H1 (cell line): ENCODE measurements around the gene PDE4B. TPM values are rescaled to one million over a fixed set of nuclear protein-coding genes. Genes with fewer than 3 reads are reported as not detected.

Source experiments
- CTCF ChIA-PET: fragments of 300-600 bp; sonication (Branson Sonifier 250); formaldehyde crosslinking; loops from one replicate; lab custom pipeline; 2021; ENCODE audit not compliant: partially characterized antibody; lab: Charles Lee
- POLR2A ChIA-PET: fragments of 300-600 bp; sonication (Branson Sonifier 250); formaldehyde crosslinking; loops from one replicate; lab custom pipeline; 2021; ENCODE audit warnings: inconsistent platforms; ENCODE audit not compliant: partially characterized antibody; lab: Charles Lee
- DNase-seq, 2 experiments: peaks; one replicate each; pipeline versions ENCODE4 v3.0.0 to v3.0.0-alpha.2; 2010 to 2022; ENCODE audit warnings: low spot score in 2 of 2, low read depth in 1 of 2, mixed read lengths in 1 of 2
- FAIRE-seq: peaks from 2 replicates; lab custom pipeline; 2011; peaks lifted over from hg19 to GRCh38; lab: Jason Lieb, UNC
- H2AFZ ChIP-seq: 2 replicates; pipeline ENCODE4 v1.8.1; 2012; ENCODE audit warnings: low read length, inconsistent platforms
- H2AK5ac ChIP-seq: 2 replicates; pipeline ENCODE4 v1.6.1; 2013; ENCODE audit warnings: low read depth, low read length
- H2BK120ac ChIP-seq: replicated peaks from 2 replicates; pipeline ENCODE3; 2013; ENCODE audit warnings: low read depth, low read length, inconsistent platforms
- H2BK12ac ChIP-seq: 2 replicates; pipeline ENCODE4 v1.6.1; 2013; ENCODE audit warnings: low read depth, low read length
- H2BK15ac ChIP-seq: 2 replicates; pipeline ENCODE4 v1.6.1; 2013; ENCODE audit warnings: low read length
- H2BK20ac ChIP-seq: 2 replicates; pipeline ENCODE4 v1.6.1; 2013; ENCODE audit warnings: low read length
- H2BK5ac ChIP-seq: 2 replicates; pipeline ENCODE4 v1.6.1; 2013; ENCODE audit warnings: low read depth, low read length
- H3K14ac ChIP-seq: 2 replicates; pipeline ENCODE4 v1.6.1; 2013; ENCODE audit warnings: inconsistent platforms; ENCODE audit not compliant: insufficient read length
- H3K18ac ChIP-seq: 2 replicates; pipeline ENCODE4 v1.6.1; 2013; ENCODE audit warnings: low read length; ENCODE audit errors: extremely low read depth
- H3K23ac ChIP-seq: 2 replicates; pipeline ENCODE4 v1.6.1; 2013; ENCODE audit warnings: inconsistent platforms; ENCODE audit not compliant: insufficient read length
- H3K23me2 ChIP-seq: 2 replicates; pipeline ENCODE4 v1.6.1; 2013; ENCODE audit warnings: low read depth, low read length
- H3K27ac ChIP-seq: 2 replicates; pipeline ENCODE4 v1.6.1; 2011; ENCODE audit warnings: low read depth, low read length, inconsistent platforms
- H3K27me3 ChIP-seq, 4 experiments: replicated peaks in 1 of 4; 1 replicate in 1 of 4; 2 replicates in 3 of 4; pipeline versions ENCODE4 v1.6.1 to v1.8.1; 2011 to 2013; ENCODE audit warnings: low read length in 3 of 4, mild to moderate bottlenecking in 3 of 4, inconsistent platforms in 2 of 4, mixed read lengths in 2 of 4, moderate library complexity in 1 of 4; ENCODE audit not compliant: control insufficient read depth in 3 of 4, insufficient read depth in 3 of 4; ENCODE audit errors: extremely low read depth in 1 of 4
- H3K36me3 ChIP-seq, 4 experiments: 2 replicates each; pipeline versions ENCODE4 v1.6.1 to v1.8.1; 2011 to 2013; ENCODE audit warnings: mild to moderate bottlenecking in 4 of 4, low read length in 3 of 4, moderate library complexity in 2 of 4, control low read depth in 1 of 4, inconsistent platforms in 1 of 4; ENCODE audit not compliant: insufficient read depth in 4 of 4, control insufficient read depth in 2 of 4
- H3K4ac ChIP-seq: replicated peaks from 2 replicates; pipeline ENCODE3; 2013; ENCODE audit warnings: low read length, low read depth, mixed read lengths, inconsistent platforms; ENCODE audit not compliant: insufficient read length
- H3K4me1 ChIP-seq, 4 experiments: replicated peaks in 1 of 4; 1 replicate in 1 of 4; 2 replicates in 3 of 4; pipeline versions ENCODE4 v1.6.1 to v1.8.1; 2011 to 2013; ENCODE audit warnings: low read length in 3 of 4, inconsistent platforms in 2 of 4, mixed read lengths in 1 of 4; ENCODE audit not compliant: insufficient read depth in 4 of 4, control insufficient read depth in 3 of 4
- H3K4me2 ChIP-seq, 2 experiments: 2 replicates each; pipeline versions ENCODE4 v1.6.1 to v1.8.1; 2011 to 2013; ENCODE audit warnings: low read depth in 2 of 2, low read length in 2 of 2, control low read depth in 1 of 2, inconsistent platforms in 1 of 2, mild to moderate bottlenecking in 1 of 2; ENCODE audit not compliant: insufficient read depth in 1 of 2
- H3K4me3 ChIP-seq, 4 experiments: fragments of 200-600, 300-600 bp in 1 of 4; sonication (generic), shearing (Covaris generic), sonication (Bioruptor Twin) in 1 of 4; 2 replicates each; pipeline versions ENCODE4 v1.5.1 to v1.8.1; 2011 to 2016; ENCODE audit warnings: low read length in 4 of 4, low read depth in 3 of 4, control low read depth in 2 of 4, inconsistent platforms in 2 of 4, mild to moderate bottlenecking in 2 of 4, mixed read lengths in 1 of 4, moderate library complexity in 1 of 4; ENCODE audit not compliant: insufficient read depth in 2 of 4; ENCODE audit errors: extremely low read depth in 1 of 4
- H3K56ac ChIP-seq: replicated peaks from 2 replicates; pipeline ENCODE3; 2013; ENCODE audit warnings: low read depth, mild to moderate bottlenecking, mixed read lengths, low read length, inconsistent platforms; ENCODE audit not compliant: insufficient read length
- H3K79me1 ChIP-seq: 2 replicates; pipeline ENCODE4 v1.6.1; 2013; ENCODE audit warnings: low read depth, low read length, control low read depth
- H3K79me2 ChIP-seq, 2 experiments: 2 replicates each; pipeline versions ENCODE4 v1.6.1 to v1.8.1; 2012 to 2013; ENCODE audit warnings: low read length in 2 of 2, mild to moderate bottlenecking in 2 of 2, inconsistent platforms in 1 of 2; ENCODE audit not compliant: insufficient read depth in 2 of 2, control insufficient read depth in 1 of 2
- H3K9ac ChIP-seq, 4 experiments: replicated peaks in 1 of 4; 1 replicate in 1 of 4; 2 replicates in 3 of 4; pipeline versions ENCODE4 v1.6.1 to v1.8.1; 2011 to 2013; ENCODE audit warnings: low read depth in 3 of 4, low read length in 3 of 4, control low read depth in 2 of 4, mild to moderate bottlenecking in 2 of 4, moderate library complexity in 2 of 4, inconsistent platforms in 1 of 4; ENCODE audit errors: extremely low read depth in 1 of 4
- H3K9me3 ChIP-seq, 2 experiments: 2 replicates each; pipeline versions ENCODE4 v1.6.1 to v1.8.1; 2012 to 2013; ENCODE audit warnings: mild to moderate bottlenecking in 2 of 2, moderate library complexity in 2 of 2, control low read depth in 1 of 2, inconsistent platforms in 1 of 2, low read depth in 1 of 2, low read length in 1 of 2, mixed read lengths in 1 of 2; ENCODE audit not compliant: insufficient read depth in 2 of 2
- H4K20me1 ChIP-seq, 2 experiments: replicated peaks in 1 of 2; 2 replicates each; pipeline versions ENCODE3 to v1.8.1; 2011 to 2013; ENCODE audit warnings: inconsistent platforms in 2 of 2, low read length in 2 of 2, mild to moderate bottlenecking in 1 of 2; ENCODE audit not compliant: insufficient read depth in 2 of 2, control insufficient read depth in 1 of 2
- H4K5ac ChIP-seq: 2 replicates; pipeline ENCODE4 v1.6.1; 2013; ENCODE audit warnings: low read length, low read depth, mixed read lengths, inconsistent platforms; ENCODE audit not compliant: insufficient read length
- H4K8ac ChIP-seq: 2 replicates; pipeline ENCODE4 v1.8.0; 2013; ENCODE audit warnings: mild to moderate bottlenecking, moderate library complexity, low read length, inconsistent platforms; ENCODE audit not compliant: insufficient read depth; ENCODE audit errors: extremely low read depth
- H4K91ac ChIP-seq: replicated peaks from 2 replicates; pipeline ENCODE3; 2013; ENCODE audit warnings: low read length, mixed read lengths, inconsistent platforms; ENCODE audit not compliant: insufficient read length
- ASH2L ChIP-seq: fragments of 200-600, 300-600 bp; sonication (generic); IDR thresholded peaks from one replicate; pipeline ENCODE4 v1.7.1; 2017; ENCODE audit warnings: low read length
- RAD21 ChIP-seq, 2 experiments: IDR thresholded peaks in 1 of 2; conservative IDR thresholded peaks in 1 of 2; 2 replicates each; pipeline ENCODE4 v1.6.1; 2011; ENCODE audit warnings: low read depth in 2 of 2, low read length in 2 of 2, improper control_type of control experiment in 1 of 2, inconsistent platforms in 1 of 2, mild to moderate bottlenecking in 1 of 2, moderate library complexity in 1 of 2
- WGBS, 2 experiments: shearing (Covaris generic) in 1 of 2; methylation state at CpG; one replicate each; pipeline versions ENCODE4 v1.1.6 to v1.1.7; 2013 to 2015; ENCODE audit warnings: low lambda C conversion rate in 2 of 2, mixed read lengths in 2 of 2, inconsistent platforms in 1 of 2, low coverage in 1 of 2, missing lambda C conversion rate in 1 of 2; ENCODE audit not compliant: insufficient replicate concordance in 2 of 2, insufficient coverage in 1 of 2, insufficient read length in 1 of 2; ENCODE audit errors: extremely low coverage in 1 of 2, missing lambda C conversion rate in 1 of 2; 5-methylcytosine and 5-hydroxymethylcytosine counted together
- polyA plus RNA-seq, 7 experiments: library from polyadenylated mRNA; depleted of rRNA in 3 of 7; stranded (reverse) in 5 of 7; unstranded in 2 of 7; fragments of >200 nt in 5 of 7; fragments of 200-250 nt in 2 of 7; gene quantifications; 1 replicate in 5 of 7; 2 replicates in 1 of 7; 4 replicates in 1 of 7; pipeline versions ENCODE4 v1.2.1 to v1.2.3, GENCODE V29; 2011 to 2013; ENCODE audit warnings: missing spikeins in 2 of 7, mixed read lengths in 2 of 7
- total RNA-seq: library from RNA; stranded (reverse); fragmentation: NEBNext Ultra II Directional; extraction: Animal tissue kit (Norgen Biotek cat#: 25700); gene quantifications from 2 replicates; pipeline ENCODE4 v1.2.1, GENCODE V29; 2021

Gene PDE4B
- total and polyA plus RNA-seq, 2 of the 8 experiments (the other 6 are each of a cell fraction or from before 2014, with no cell fraction given), result 5.0 to 15.1 TPM

DNA sequence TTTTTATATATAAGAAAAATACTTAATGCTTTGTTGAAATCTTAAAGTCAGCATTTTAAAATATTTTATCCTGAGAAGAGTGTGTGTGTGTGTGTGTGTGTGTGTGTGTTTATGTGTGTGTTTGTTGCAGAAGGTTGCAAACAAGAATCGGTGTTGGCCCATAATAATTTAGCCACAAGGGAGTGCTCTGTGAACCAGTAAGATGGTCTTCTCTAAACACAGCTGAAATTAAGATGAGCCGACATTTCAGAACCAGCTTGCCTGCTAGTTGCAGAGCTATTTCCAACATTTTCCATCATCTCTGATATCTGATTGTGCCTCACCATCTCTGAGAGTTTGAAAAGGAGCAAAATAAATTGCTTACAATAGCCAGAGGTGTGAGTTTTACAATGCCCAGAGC lies 582.4 kb downstream of the PDE4B start:
- no peaks in the 10 kb centered on the region for H3K79me1 ChIP-seq
- H2AFZ ChIP-seq, result no peak overlapping the region
- DNase-seq (no peak), FAIRE-seq (no peak)
- H4K5ac ChIP-seq, result no peak overlapping the region
- no peaks in the 10 kb centered on the region for H3K4me1 ChIP-seq
- TF ChIP-seq RAD21 (IDR thresholded peaks at IDR 0.05 in 1 of 2, conservative IDR thresholded peaks at IDR 0.05 in 1 of 2; ENCODE audit: low read depth in 2 of 2, low read length in 2 of 2) (peak; percentile 15 to 20; a peak in 2 of 4 replicates), ASH2L (no peak)
- H2BK20ac ChIP-seq, result no peak overlapping the region
- no peak overlapping the region for H3K4ac ChIP-seq
- H3K79me2 ChIP-seq, result no peaks in the 10 kb centered on the region
- no peaks in the 10 kb centered on the region for H4K20me1 ChIP-seq
- peaks cover 0 to 29% (median 17%) of the 10 kb centered on the region in 4 experiments; a peak in 5 of 8 replicates for H3K36me3 ChIP-seq
- H3K9ac ChIP-seq, result no peak overlapping the region
- H3K27ac ChIP-seq, result no peak overlapping the region
- no peak overlapping the region for H3K56ac ChIP-seq
- no peak overlapping the region for H2BK12ac ChIP-seq
- no peak overlapping the region for H3K23ac ChIP-seq
- H2BK120ac ChIP-seq, result no peak overlapping the region
- H2AK5ac ChIP-seq, result no peak overlapping the region
- no peak overlapping the region for H2BK15ac ChIP-seq
- H3K4me3 ChIP-seq, result no peak overlapping the region
- no peak overlapping the region for H2BK5ac ChIP-seq
- H4K91ac ChIP-seq, result no peak overlapping the region
- no peaks in the 10 kb centered on the region for H3K27me3 ChIP-seq
- H3K9me3 ChIP-seq, result no peaks in the 10 kb centered on the region
- no peaks in the 10 kb centered on the region for H3K23me2 ChIP-seq
- no peak overlapping the region for H3K14ac ChIP-seq
- H3K4me2 ChIP-seq, result no peak overlapping the region
- H4K8ac ChIP-seq, result no peak overlapping the region
- POLR2A ChIA-PET, result interaction anchor here (1.7 kb wide), 1 partner anchor 13 kb away, joined by 5 read pairs; no protein-coding TSS in a partner anchor
- CTCF ChIA-PET, result interaction anchor here (0.6 to 2.9 kb wide), 7 partner anchors 12 to 79 kb away, joined by 3 to 11 read pairs (median 7); no protein-coding TSS in a partner anchor
- WGBS, 2 experiments, result 93% methylated on average over 2 of the region's 2 CpGs; no CpG with 5 or more reads in 1 of the 2 experiments
- no peak overlapping the region for H3K18ac ChIP-seq
